Activated CD4-positive, alpha-beta memory T cell treated with anti-CD3 and anti-CD28 coated beads, Interleukin-2, amount 10 ng/mL, durations not matched to agents 7 days and 5 days (primary cell): ENCODE results near the gene TDG. TPM values are rescaled to one million over a fixed set of nuclear protein-coding genes. Genes with fewer than 3 reads are reported as not detected.
"Not testable (repeated sequence)": the region's sequence is repeated elsewhere in the genome, so short reads cannot be mapped to it uniquely, and the experiment has no call there.

Experiments used
- CTCF ChIA-PET: fragments of 350-600 bp; sonication (Branson Sonifier 250); formaldehyde crosslinking; loops from one replicate; lab custom pipeline; 2021; ENCODE audit warnings: antibody characterized with exemption, inconsistent platforms; lab: Charles Lee
- POLR2A ChIA-PET: fragments of 350-600 bp; sonication (Branson Sonifier 250); formaldehyde crosslinking; loops from one replicate; lab custom pipeline; 2021; ENCODE audit warnings: antibody characterized with exemption; lab: Charles Lee
- DNase-seq: peaks from one replicate; pipeline ENCODE4 v3.0.0-alpha.2; 2020
- H3K27ac Mint-ChIP-seq: one replicate; pipeline ENCODE4 v1.8.0; 2021; ENCODE audit warnings: mild to moderate bottlenecking, mixed read lengths
- H3K27me3 Mint-ChIP-seq: one replicate; pipeline ENCODE4 v1.8.0; 2021; ENCODE audit warnings: mixed read lengths
- H3K36me3 Mint-ChIP-seq: one replicate; pipeline ENCODE4 v1.8.0; 2021; ENCODE audit warnings: low read depth, mixed read lengths
- H3K4me1 Mint-ChIP-seq: one replicate; pipeline ENCODE4 v1.8.0; 2021; ENCODE audit warnings: mixed read lengths
- H3K4me3 Mint-ChIP-seq: one replicate; pipeline ENCODE4 v1.8.0; 2021; ENCODE audit warnings: mild to moderate bottlenecking, mixed read lengths
- H3K9me3 Mint-ChIP-seq: one replicate; pipeline ENCODE4 v1.8.0; 2021; ENCODE audit warnings: mixed read lengths
- total RNA-seq, 2 experiments: library from RNA; stranded (reverse); gene quantifications; one replicate each; pipeline ENCODE4 v1.2.3, GENCODE V29; 2021

The TDG gene
- total RNA-seq, 2 experiments from 2014 or later: 33.0 to 34.4 TPM

DNA sequence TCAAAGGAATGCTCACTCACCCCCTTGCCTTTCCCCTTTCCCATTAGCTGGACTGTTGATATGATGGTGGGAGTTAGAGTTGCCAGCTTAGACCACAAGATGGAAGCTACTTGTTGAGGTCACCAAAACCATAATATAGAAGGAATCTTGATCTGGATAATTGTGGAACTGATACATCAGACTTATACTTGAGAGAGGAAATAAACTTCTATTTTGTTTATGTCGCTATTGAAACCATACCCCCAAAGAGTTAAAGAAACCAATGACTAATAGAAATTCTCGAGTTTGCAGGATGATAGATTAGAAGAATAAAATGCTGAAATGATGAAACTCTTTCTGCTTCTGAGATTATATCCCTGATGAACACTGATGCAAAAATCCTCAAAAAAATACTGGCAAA, 37.9 kb downstream of the TDG start:
- POLR2A ChIA-PET: no interaction called here
- Mint-ChIP-seq H3K9me3 (no peaks in the 10 kb centered on the region), H3K27me3 (peaks cover 51% of the 10 kb centered on the region)

DNA sequence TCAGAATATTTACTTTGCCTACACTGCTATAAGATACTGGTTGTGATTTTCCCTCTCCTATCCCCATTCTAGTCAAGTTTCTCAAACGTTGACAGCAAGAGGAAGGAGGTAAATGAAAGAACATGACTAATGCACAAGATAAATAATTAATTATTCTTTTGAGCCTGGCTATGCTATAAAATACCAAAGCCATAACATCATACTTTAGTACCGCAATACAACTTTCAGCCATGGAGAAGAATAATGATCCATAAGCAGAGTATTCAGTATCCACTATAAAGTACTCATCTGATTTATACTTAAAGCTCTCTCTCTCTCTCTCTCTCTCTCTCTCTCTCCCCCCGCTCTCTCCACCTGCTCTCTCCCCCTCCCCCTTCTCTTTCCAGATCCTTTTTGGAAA, 41.3 kb downstream of the TDG start:
- POLR2A ChIA-PET: interaction anchor here (0.6 kb wide), 1 partner anchor 85 kb away, joined by 3 read pairs; no protein-coding TSS in a partner anchor
- no peaks in the 10 kb centered on the region for H3K4me1 Mint-ChIP-seq
- peaks cover 36% of the 10 kb centered on the region for H3K27me3 Mint-ChIP-seq
- DNase-seq: no peak
- H3K36me3 Mint-ChIP-seq: no peaks in the 10 kb centered on the region
- H3K9me3 Mint-ChIP-seq: no peaks in the 10 kb centered on the region
- no peak overlapping the region for H3K4me3 Mint-ChIP-seq
- CTCF ChIA-PET: no interaction called here
- H3K27ac Mint-ChIP-seq: no peak overlapping the region

More for the DNA sequence above, 37.9 kb downstream of the TDG start:
- no peak overlapping the region for H3K27ac Mint-ChIP-seq
- H3K36me3 Mint-ChIP-seq: no peaks in the 10 kb centered on the region
- no peaks in the 10 kb centered on the region for H3K4me1 Mint-ChIP-seq
- no peak for DNase-seq
- H3K4me3 Mint-ChIP-seq: no peak overlapping the region
- CTCF ChIA-PET: no interaction called here

DNA sequence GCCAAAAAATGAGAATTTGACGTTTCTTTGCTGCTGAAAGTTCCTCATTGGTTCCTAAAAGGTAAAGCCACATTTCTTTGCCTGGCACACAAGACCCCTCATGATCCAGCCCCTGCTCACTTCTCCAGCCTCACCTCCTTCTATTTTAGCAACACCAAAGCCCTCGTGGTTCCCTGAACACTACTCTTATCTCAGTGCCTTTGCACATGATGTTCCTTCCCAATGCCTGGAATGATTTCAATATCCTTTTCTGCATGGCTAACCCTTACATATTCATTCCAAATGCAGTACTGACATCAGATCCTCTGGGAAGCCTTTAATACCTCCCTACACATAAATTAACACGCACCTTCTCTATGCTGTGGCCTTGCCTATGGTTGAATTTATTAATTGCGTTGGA, 44.4 kb downstream of the TDG start:
- DNase-seq: no peak
- H3K27me3 Mint-ChIP-seq: peaks cover 20% of the 10 kb centered on the region
- H3K4me1 Mint-ChIP-seq: no peaks in the 10 kb centered on the region
- no peak overlapping the region for H3K4me3 Mint-ChIP-seq
- ChIA-PET CTCF (no interaction called here), POLR2A (no interaction called here)
- no peaks in the 10 kb centered on the region for H3K36me3 Mint-ChIP-seq
- no peak overlapping the region for H3K27ac Mint-ChIP-seq
- no peaks in the 10 kb centered on the region for H3K9me3 Mint-ChIP-seq

DNA sequence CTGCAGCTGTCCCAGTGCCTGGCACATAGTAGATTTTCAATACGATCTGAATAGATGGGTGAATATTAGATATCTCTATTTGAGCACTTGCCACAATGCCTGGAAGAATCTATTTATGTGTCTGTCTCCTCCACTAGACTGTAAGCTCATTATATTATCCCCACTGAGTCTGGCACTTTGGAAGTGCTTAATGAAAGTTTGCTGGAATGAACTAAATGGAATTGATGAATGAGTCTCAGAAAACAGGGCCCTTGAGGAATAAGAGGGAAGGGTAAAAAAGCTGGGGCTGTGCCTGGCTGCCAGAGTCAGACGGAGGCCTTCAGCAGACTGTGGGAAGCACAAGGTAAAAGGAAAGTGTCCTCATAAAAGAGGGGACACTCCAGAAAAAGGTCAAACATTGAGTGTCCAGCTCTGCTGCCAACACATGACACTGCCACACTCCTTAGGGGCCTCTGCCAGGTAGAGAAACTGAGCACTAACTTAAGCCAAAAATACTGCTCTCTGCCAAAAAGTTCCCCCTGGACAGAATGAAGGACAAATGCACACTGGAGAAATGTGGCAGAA, 45.0 kb downstream of the TDG start:
- H3K9me3 Mint-ChIP-seq: no peaks in the 10 kb centered on the region
- H3K4me3 Mint-ChIP-seq: no peak overlapping the region
- H3K4me1 Mint-ChIP-seq: no peaks in the 10 kb centered on the region
- H3K27me3 Mint-ChIP-seq: peaks cover 14% of the 10 kb centered on the region
- CTCF ChIA-PET: no interaction called here
- no peak for DNase-seq
- no peaks in the 10 kb centered on the region for H3K36me3 Mint-ChIP-seq
- POLR2A ChIA-PET: no interaction called here
- no peak overlapping the region for H3K27ac Mint-ChIP-seq

DNA sequence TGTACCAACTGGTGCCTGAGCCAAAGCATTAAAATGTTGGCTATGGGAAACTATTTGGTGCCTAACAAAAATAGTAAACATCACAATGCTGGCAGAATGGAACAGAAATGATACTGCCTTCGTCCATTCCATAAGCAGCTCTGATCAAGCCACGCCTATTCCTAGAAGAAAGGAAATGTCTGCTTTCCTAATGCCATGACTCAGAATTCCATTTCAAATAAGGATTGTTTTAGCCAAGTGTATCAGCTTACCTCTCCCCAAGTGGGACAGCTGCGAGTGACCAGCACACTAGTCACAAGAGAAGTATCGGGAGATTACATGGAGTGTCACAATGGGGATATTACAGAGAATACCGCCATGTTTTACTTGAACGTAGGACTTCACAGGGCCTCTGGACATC, 45.6 kb downstream of the TDG start:
- Mint-ChIP-seq H3K9me3 (no peaks in the 10 kb centered on the region), H3K27me3 (peaks cover 13% of the 10 kb centered on the region), H3K4me1 (no peaks in the 10 kb centered on the region), H3K27ac (no peak overlapping the region), H3K36me3 (no peaks in the 10 kb centered on the region), H3K4me3 (no peak overlapping the region)
- no peak for DNase-seq
- CTCF ChIA-PET: no interaction called here
- POLR2A ChIA-PET: no interaction called here

DNA sequence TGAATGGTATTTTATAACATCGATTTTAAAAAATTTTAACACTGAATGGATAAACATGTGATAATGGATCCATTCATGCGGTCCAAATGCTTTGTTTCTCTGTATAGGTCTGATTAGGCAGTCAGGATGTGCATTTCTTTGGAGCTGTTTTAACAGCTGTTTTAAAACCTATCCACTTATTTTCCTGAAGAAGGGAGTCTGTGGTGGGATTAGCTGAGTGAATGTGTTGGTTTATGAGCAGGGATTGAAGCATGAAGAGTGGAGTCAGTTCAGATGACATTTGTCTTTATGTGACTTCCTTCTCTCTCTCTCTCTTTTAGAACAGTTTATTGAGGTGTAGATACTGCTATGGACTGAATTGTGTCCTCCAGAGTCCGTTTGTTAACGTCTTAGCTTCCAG, 46.7 kb downstream of the TDG start:
- H3K9me3 Mint-ChIP-seq: no peaks in the 10 kb centered on the region
- no peaks in the 10 kb centered on the region for H3K4me1 Mint-ChIP-seq
- no peak overlapping the region for H3K27ac Mint-ChIP-seq
- no peak for DNase-seq
- ChIA-PET CTCF (no interaction called here), POLR2A (no interaction called here)
- no peaks in the 10 kb centered on the region for H3K36me3 Mint-ChIP-seq
- peaks cover 6% of the 10 kb centered on the region for H3K27me3 Mint-ChIP-seq
- no peak overlapping the region for H3K4me3 Mint-ChIP-seq

DNA sequence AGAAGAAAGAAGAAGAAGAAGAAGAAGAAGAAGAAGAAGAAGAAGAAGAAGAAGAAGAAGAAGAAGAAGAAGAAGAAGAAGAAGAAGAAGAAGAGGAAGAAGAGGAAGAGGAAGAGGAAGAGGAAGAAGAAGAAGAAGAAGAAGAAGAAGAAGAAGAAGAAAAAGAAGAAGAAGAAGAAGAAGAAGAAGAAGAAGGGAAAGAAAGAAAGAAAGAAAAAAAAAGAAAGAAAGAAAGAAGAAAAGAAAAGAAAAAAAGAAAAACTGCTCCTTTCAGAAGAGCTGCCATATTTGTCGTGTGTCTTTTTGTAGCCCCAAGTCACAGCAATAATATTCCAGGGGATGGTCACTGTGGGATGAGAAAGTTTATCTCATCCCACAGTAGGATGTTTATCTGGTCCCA, 56.2 kb downstream of the TDG start:
- H3K27ac Mint-ChIP-seq, CTCF ChIA-PET, POLR2A ChIA-PET, H3K4me1 Mint-ChIP-seq, H3K4me3 Mint-ChIP-seq, H3K9me3 Mint-ChIP-seq, DNase-seq, H3K36me3 Mint-ChIP-seq: not testable (repeated sequence)
- peaks cover 26% of the 10 kb centered on the region for H3K27me3 Mint-ChIP-seq

DNA sequence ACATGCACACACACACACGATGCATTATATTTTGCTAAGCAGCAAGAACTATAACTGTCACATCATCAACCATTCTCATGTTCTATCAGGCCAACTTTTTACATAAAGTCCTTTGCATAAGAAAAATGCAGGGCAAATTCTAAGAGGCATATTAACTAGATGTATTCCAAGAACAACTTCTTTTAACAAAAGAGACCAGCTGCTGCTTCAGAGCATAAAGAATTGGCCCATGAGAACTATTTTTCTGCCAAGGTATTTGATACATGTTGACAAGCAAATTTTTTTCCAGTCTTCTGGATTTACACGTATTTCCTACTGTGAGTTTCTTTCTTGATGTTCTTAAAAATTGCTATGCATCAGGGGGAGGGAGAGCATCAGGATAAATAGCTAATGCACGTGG, 57.1 kb downstream of the TDG start:
- Mint-ChIP-seq H3K4me1 (no peaks in the 10 kb centered on the region), H3K4me3 (no peak overlapping the region), H3K9me3 (no peaks in the 10 kb centered on the region), H3K36me3 (no peaks in the 10 kb centered on the region), H3K27ac (no peak overlapping the region), H3K27me3 (peaks cover 33% of the 10 kb centered on the region)
- ChIA-PET POLR2A (no interaction called here), CTCF (no interaction called here)
- DNase-seq: no peak

DNA sequence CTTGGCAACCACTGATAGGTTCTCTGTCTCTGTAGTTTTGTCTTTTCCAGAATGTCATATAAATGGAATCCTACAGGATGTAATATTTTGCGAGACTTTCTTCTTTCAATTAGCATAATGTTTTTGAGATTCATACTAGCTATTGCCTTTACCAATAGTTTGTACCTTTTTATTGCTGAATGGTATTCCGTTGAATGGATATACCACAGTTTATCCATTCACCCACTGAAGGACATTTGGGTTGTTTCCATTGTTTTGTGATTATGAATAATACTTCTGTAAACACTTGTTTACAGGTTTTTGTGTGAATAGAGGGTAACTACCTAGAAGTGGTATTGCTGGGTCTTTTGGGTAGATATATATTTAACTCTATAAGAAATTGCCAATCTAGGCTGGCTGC, 58.0 kb downstream of the TDG start:
- DNase-seq: no peak
- Mint-ChIP-seq H3K36me3 (no peaks in the 10 kb centered on the region), H3K4me3 (no peak overlapping the region), H3K9me3 (no peaks in the 10 kb centered on the region), H3K4me1 (no peaks in the 10 kb centered on the region), H3K27ac (no peak overlapping the region), H3K27me3 (peaks cover 32% of the 10 kb centered on the region)
- POLR2A ChIA-PET: no interaction called here
- CTCF ChIA-PET: no interaction called here

DNA sequence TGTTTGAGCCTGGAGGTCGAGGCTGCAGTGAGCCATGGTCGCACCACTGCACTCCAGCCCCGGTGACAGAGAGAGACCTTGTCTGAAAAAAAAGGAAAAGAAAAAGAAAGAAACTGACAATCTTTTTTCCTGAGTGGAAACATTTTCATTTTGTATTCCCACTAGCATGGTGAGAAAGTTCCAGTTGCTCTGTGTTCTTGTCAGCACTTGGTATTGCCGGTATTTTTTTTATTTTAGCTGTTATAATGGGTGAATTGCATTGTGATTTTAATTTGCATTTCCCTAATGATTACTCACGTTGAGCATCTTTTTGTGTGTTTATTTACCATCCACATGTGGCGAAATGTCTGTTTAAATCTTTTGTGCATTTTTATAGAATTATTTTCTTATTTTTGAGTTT, 58.7 kb downstream of the TDG start:
- Mint-ChIP-seq H3K9me3 (no peaks in the 10 kb centered on the region), H3K4me3 (no peak overlapping the region), H3K27me3 (peaks cover 34% of the 10 kb centered on the region), H3K4me1 (no peaks in the 10 kb centered on the region), H3K36me3 (no peaks in the 10 kb centered on the region), H3K27ac (no peak overlapping the region)
- no peak for DNase-seq
- ChIA-PET CTCF (no interaction called here), POLR2A (no interaction called here)

DNA sequence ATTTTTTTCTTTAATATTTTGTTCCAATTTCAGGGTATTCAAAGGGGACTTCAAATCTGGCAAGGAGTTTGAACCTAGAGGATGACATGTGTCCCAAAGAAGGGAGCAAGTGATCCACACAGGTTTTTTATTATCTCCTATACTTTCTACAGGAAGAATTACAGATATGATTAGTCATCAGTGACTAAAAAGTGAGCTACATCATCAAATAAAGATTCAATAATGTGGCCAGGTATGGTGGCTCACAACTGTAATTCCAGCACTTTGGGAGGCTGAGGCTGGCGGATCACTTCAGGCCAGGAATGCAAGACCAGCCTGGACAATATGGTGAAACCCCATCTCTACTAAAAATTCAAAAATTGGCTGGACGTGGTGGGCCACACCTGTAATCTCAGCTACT, 60.1 kb downstream of the TDG start:
- Mint-ChIP-seq H3K9me3 (no peaks in the 10 kb centered on the region), H3K27ac (no peak overlapping the region), H3K36me3 (no peaks in the 10 kb centered on the region), H3K4me1 (no peaks in the 10 kb centered on the region), H3K4me3 (no peak overlapping the region), H3K27me3 (peaks cover 26% of the 10 kb centered on the region)
- POLR2A ChIA-PET: no interaction called here
- CTCF ChIA-PET: no interaction called here
- DNase-seq: no peak

DNA sequence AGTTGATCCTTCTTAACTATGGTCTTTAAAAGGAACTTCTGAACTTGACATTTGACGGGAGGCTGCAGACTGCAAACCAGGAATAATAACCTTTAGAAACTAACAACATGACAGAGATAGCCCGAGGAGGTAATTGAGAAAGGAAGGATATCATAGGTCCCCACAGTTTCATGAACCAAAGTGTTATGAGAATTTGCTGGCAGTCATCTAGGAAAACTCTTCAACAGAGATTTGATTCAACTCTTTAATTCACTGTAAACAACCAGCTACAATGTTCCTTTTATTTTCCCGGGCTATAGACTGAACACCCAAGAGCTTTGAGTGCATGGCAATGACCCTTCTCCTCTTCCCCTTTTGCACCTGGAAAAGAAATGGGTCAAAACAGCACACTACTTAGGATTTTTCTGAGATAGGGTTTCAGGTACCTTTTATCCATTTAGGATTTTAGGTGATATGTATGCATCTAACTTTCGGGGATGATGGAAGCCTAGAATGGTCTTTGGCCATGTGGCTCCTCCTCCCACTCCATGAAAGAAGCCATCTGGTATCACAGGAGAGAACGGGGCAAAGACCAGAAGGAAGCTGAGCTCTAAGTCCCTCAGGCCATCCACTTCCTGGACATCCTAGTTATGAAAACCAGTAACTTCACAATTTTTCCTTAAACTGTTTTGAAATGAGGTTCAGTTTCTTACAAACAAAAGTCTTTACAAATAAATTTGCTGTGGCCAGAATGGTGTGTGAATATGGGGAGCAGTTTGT, 61.3 kb downstream of the TDG start:
- POLR2A ChIA-PET: no interaction called here
- Mint-ChIP-seq H3K36me3 (no peaks in the 10 kb centered on the region), H3K4me1 (no peaks in the 10 kb centered on the region), H3K27me3 (peaks cover 21% of the 10 kb centered on the region), H3K27ac (no peak overlapping the region), H3K9me3 (no peaks in the 10 kb centered on the region), H3K4me3 (no peak overlapping the region)
- CTCF ChIA-PET: no interaction called here
- no peak for DNase-seq

DNA sequence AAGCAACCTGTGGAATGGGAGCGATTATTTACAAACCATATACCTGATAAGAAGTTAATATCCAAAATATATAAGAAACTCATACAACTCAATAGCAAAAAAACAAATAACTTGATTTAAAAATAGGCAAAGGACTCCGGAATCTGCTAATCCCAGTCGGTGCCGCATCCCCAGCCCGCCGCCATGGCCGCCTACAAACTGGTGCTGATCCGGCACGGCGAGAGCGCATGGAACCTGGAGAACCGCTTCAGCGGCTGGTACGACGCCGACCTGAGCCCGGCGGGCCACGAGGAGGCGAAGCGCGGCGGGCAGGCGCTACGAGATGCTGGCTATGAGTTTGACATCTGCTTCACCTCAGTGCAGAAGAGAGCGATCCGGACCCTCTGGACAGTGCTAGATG, 64.9 kb downstream of the TDG start:
- POLR2A ChIA-PET, H3K27ac Mint-ChIP-seq, H3K4me1 Mint-ChIP-seq, H3K36me3 Mint-ChIP-seq, H3K4me3 Mint-ChIP-seq, H3K9me3 Mint-ChIP-seq, DNase-seq, CTCF ChIA-PET: not testable (repeated sequence)
- peaks cover 22% of the 10 kb centered on the region for H3K27me3 Mint-ChIP-seq

DNA sequence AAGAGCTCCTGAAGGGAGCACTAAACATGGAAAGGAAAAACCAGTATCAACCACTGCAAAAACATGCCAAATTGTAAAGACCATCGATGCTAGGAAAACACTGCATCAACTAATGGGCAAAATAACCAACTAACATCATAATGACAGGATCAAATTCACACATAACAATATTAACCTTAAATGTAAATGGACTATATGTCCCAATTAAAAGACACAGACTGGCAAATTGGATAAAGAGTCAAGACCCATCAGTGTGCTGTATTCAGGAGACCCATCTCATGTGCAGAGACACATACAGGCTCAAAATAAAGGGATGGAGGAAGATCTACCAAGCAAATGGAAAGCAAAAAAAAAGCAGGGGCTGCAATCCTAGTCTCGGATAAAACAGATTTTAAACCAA, 70.5 kb downstream of the TDG start:
- POLR2A ChIA-PET, H3K27ac Mint-ChIP-seq, H3K9me3 Mint-ChIP-seq, H3K4me3 Mint-ChIP-seq, DNase-seq, H3K36me3 Mint-ChIP-seq, H3K4me1 Mint-ChIP-seq, CTCF ChIA-PET: not testable (repeated sequence)
- H3K27me3 Mint-ChIP-seq: peaks cover 26% of the 10 kb centered on the region
